ENCODE measurements around the gene PPT1. TPM values are rescaled to one million over a fixed set of nuclear protein-coding genes. Genes with fewer than 3 reads are reported as not detected.
A peak's percentile ranks its signal among the peaks of the same experiment; 100 is the strongest.

Gene PPT1
- polyA plus RNA-seq, 4 donors: 5.1 to 71.7 (median 23.0) TPM

GRCh38 chr1:40067851-40068250 is 29.2 kb downstream of the PPT1 start:
- Histone ChIP-seq H3K36me3 (ENCODE audit: control insufficient read depth in 3 of 3, insufficient read depth in 2 of 3, low read depth in 1 of 3, low read length in 3 of 3) (peaks cover 44 to 57% (median 47%) of the 10 kb centered on the region in 3 donors), H3K27me3 (ENCODE audit: control insufficient read depth in 3 of 3, insufficient read depth in 3 of 3, low read length in 3 of 3) (no peaks in the 10 kb centered on the region), H3K4me3 (ENCODE audit: low read depth in 1 of 3, low read length in 3 of 3) (no peak overlapping the region), H3K4me1 (ENCODE audit: control insufficient read depth in 3 of 3, insufficient read depth in 2 of 3, low read depth in 1 of 3, low read length in 2 of 3) (no peaks in the 10 kb centered on the region), H3K9me3 (ENCODE audit: control insufficient read depth in 2 of 2, insufficient read depth in 1 of 2, low read depth in 1 of 2, low read length in 1 of 2) (no peaks in the 10 kb centered on the region), H3K27ac (ENCODE audit: low read depth in 1 of 3, low read length in 2 of 3) (no peak overlapping the region)
- 86 to 95% (median 95%) methylated on average over 3 of the region's 3 CpGs for WGBS, 3 donors
- FAIRE-seq (no peak), DNase-seq (no peak)

- no peak for DNase-seq
- H3K9me3 ChIP-seq (ENCODE audit: control insufficient read depth in 2 of 2, insufficient read depth in 1 of 2, low read depth in 1 of 2, low read length in 1 of 2): no peaks in the 10 kb centered on the region
- H3K27ac ChIP-seq (ENCODE audit: low read depth in 1 of 3, low read length in 2 of 3): no peak overlapping the region
- H3K36me3 ChIP-seq (ENCODE audit: control insufficient read depth in 3 of 3, insufficient read depth in 2 of 3, low read depth in 1 of 3, low read length in 3 of 3): peaks cover 39 to 59% (median 45%) of the 10 kb centered on the region in 3 donors
- FAIRE-seq: no peak
- H3K4me3 ChIP-seq (ENCODE audit: low read depth in 1 of 3, low read length in 3 of 3): no peak overlapping the region
- no peaks in the 10 kb centered on the region for H3K27me3 ChIP-seq (ENCODE audit: control insufficient read depth in 3 of 3, insufficient read depth in 3 of 3, low read length in 3 of 3)
- 85 to 91% (median 91%) methylated on average over 2 of the region's 2 CpGs for WGBS, 3 donors
- no peaks in the 10 kb centered on the region for H3K4me1 ChIP-seq (ENCODE audit: control insufficient read depth in 3 of 3, insufficient read depth in 2 of 3, low read depth in 1 of 3, low read length in 2 of 3)
Observed at GRCh38 chr1:40067023-40067422, 30.0 kb downstream of the PPT1 start.

- Histone ChIP-seq H3K27me3 (ENCODE audit: control insufficient read depth in 3 of 3, insufficient read depth in 3 of 3, low read length in 3 of 3) (no peaks in the 10 kb centered on the region), H3K9me3 (ENCODE audit: control insufficient read depth in 2 of 2, insufficient read depth in 1 of 2, low read depth in 1 of 2, low read length in 1 of 2) (no peaks in the 10 kb centered on the region), H3K36me3 (ENCODE audit: control insufficient read depth in 3 of 3, insufficient read depth in 2 of 3, low read depth in 1 of 3, low read length in 3 of 3) (peaks cover 36 to 52% (median 46%) of the 10 kb centered on the region in 3 donors), H3K4me3 (ENCODE audit: low read depth in 1 of 3, low read length in 3 of 3) (no peak overlapping the region), H3K4me1 (ENCODE audit: control insufficient read depth in 3 of 3, insufficient read depth in 2 of 3, low read depth in 1 of 3, low read length in 2 of 3) (peaks cover 0 to 5% (median 2%) of the 10 kb centered on the region in 3 donors), H3K27ac (ENCODE audit: low read depth in 1 of 3, low read length in 2 of 3) (peak overlapping the region in 1 of 3 donors; percentile 47)
- WGBS, 3 donors: 73 to 97% (median 78%) methylated on average over 2 of the region's 2 CpGs
- DNase-seq: no peak
- FAIRE-seq: no peak
Observed at GRCh38 chr1:40064797-40065499, 32.1 kb downstream of the PPT1 start.

GRCh38 chr1:40059960-40060750 is 36.9 kb downstream of the PPT1 start:
- Histone ChIP-seq H3K36me3 (ENCODE audit: control insufficient read depth in 3 of 3, insufficient read depth in 2 of 3, low read depth in 1 of 3, low read length in 3 of 3) (peaks cover 15 to 38% (median 27%) of the 10 kb centered on the region in 3 donors), H3K27ac (ENCODE audit: low read depth in 1 of 3, low read length in 2 of 3) (peak overlapping the region; percentile 40 to 83 (median 50)), H3K27me3 (ENCODE audit: control insufficient read depth in 3 of 3, insufficient read depth in 3 of 3, low read length in 3 of 3) (no peaks in the 10 kb centered on the region), H3K4me3 (ENCODE audit: low read depth in 1 of 3, low read length in 3 of 3) (no peak overlapping the region), H3K4me1 (ENCODE audit: control insufficient read depth in 3 of 3, insufficient read depth in 2 of 3, low read depth in 1 of 3, low read length in 2 of 3) (peaks cover 9 to 25% (median 21%) of the 10 kb centered on the region in 3 donors), H3K9me3 (ENCODE audit: control insufficient read depth in 2 of 2, insufficient read depth in 1 of 2, low read depth in 1 of 2, low read length in 1 of 2) (no peaks in the 10 kb centered on the region)
- FAIRE-seq: no peak
- whole genome bisulfite sequencing, 3 donors: 51 to 69% (median 61%) methylated on average over 7 of the region's 7 CpGs
- DNase-seq: no peak

- Histone ChIP-seq H3K9me3 (ENCODE audit: control insufficient read depth in 2 of 2, insufficient read depth in 1 of 2, low read depth in 1 of 2, low read length in 1 of 2) (no peaks in the 10 kb centered on the region), H3K4me1 (ENCODE audit: control insufficient read depth in 3 of 3, insufficient read depth in 2 of 3, low read depth in 1 of 3, low read length in 2 of 3) (peaks cover 15 to 26% (median 23%) of the 10 kb centered on the region in 3 donors), H3K4me3 (ENCODE audit: low read depth in 1 of 3, low read length in 3 of 3) (no peak overlapping the region), H3K27me3 (ENCODE audit: control insufficient read depth in 3 of 3, insufficient read depth in 3 of 3, low read length in 3 of 3) (no peaks in the 10 kb centered on the region), H3K27ac (ENCODE audit: low read depth in 1 of 3, low read length in 2 of 3) (peak overlapping the region; percentile 40 to 83 (median 82)), H3K36me3 (ENCODE audit: control insufficient read depth in 3 of 3, insufficient read depth in 2 of 3, low read depth in 1 of 3, low read length in 3 of 3) (peaks cover 12 to 34% (median 22%) of the 10 kb centered on the region in 3 donors)
- DNase-seq: peak; percentile 35 to 62
- 39 to 56% (median 46%) methylated on average over 4 of the region's 4 CpGs for WGBS, 3 donors
- no peak for FAIRE-seq
Observed at GRCh38 chr1:40059338-40059959, 37.6 kb downstream of the PPT1 start.

- Histone ChIP-seq H3K4me1 (ENCODE audit: control insufficient read depth in 3 of 3, insufficient read depth in 2 of 3, low read depth in 1 of 3, low read length in 2 of 3) (peaks cover 17 to 31% (median 24%) of the 10 kb centered on the region in 3 donors), H3K9me3 (ENCODE audit: control insufficient read depth in 2 of 2, insufficient read depth in 1 of 2, low read depth in 1 of 2, low read length in 1 of 2) (no peaks in the 10 kb centered on the region), H3K4me3 (ENCODE audit: low read depth in 1 of 3, low read length in 3 of 3) (no peak overlapping the region), H3K27me3 (ENCODE audit: control insufficient read depth in 3 of 3, insufficient read depth in 3 of 3, low read length in 3 of 3) (no peaks in the 10 kb centered on the region), H3K36me3 (ENCODE audit: control insufficient read depth in 3 of 3, insufficient read depth in 2 of 3, low read depth in 1 of 3, low read length in 3 of 3) (peaks cover 10 to 27% (median 17%) of the 10 kb centered on the region in 3 donors), H3K27ac (ENCODE audit: low read depth in 1 of 3, low read length in 2 of 3) (peak overlapping the region; percentile 40 to 82 (median 82))
- FAIRE-seq (no peak), DNase-seq (peak; percentile 48 to 53)
- WGBS, 3 donors: 60 to 69% (median 67%) methylated on average over 7 of the region's 7 CpGs
Observed at GRCh38 chr1:40058453-40059337, 38.4 kb downstream of the PPT1 start.

GRCh38 chr1:40058097-40058452 is 39.0 kb downstream of the PPT1 start:
- Histone ChIP-seq H3K27me3 (ENCODE audit: control insufficient read depth in 3 of 3, insufficient read depth in 3 of 3, low read length in 3 of 3) (no peaks in the 10 kb centered on the region), H3K36me3 (ENCODE audit: control insufficient read depth in 3 of 3, insufficient read depth in 2 of 3, low read depth in 1 of 3, low read length in 3 of 3) (peaks cover 10 to 24% (median 17%) of the 10 kb centered on the region in 3 donors), H3K9me3 (ENCODE audit: control insufficient read depth in 2 of 2, insufficient read depth in 1 of 2, low read depth in 1 of 2, low read length in 1 of 2) (no peaks in the 10 kb centered on the region), H3K27ac (ENCODE audit: low read depth in 1 of 3, low read length in 2 of 3) (peak overlapping the region; percentile 19 to 34 (median 34)), H3K4me1 (ENCODE audit: control insufficient read depth in 3 of 3, insufficient read depth in 2 of 3, low read depth in 1 of 3, low read length in 2 of 3) (peaks cover 17 to 33% (median 24%) of the 10 kb centered on the region in 3 donors), H3K4me3 (ENCODE audit: low read depth in 1 of 3, low read length in 3 of 3) (no peak overlapping the region)
- WGBS, 3 donors: 84 to 96% (median 90%) methylated on average over 1 of the region's 1 CpG
- DNase-seq (no peak), FAIRE-seq (no peak)

All from small intestine (tissue), 7 donors.